MM.1S (cell line): ENCODE measurements around the gene CDKN3.

ENCODE experiments used
- DNase-seq: peaks from one replicate; pipeline ENCODE4 v3.0.0-alpha.2; 2015
- H2AFZ ChIP-seq: fragments of 300-600 bp; sonication (generic); 2 replicates; pipeline ENCODE4 v1.6.0; 2016; ENCODE audit warnings: antibody characterized with exemption, low read length
- H3F3A ChIP-seq: fragments of 300-600 bp; sonication (generic); 2 replicates; pipeline ENCODE4 v1.6.1; 2016; ENCODE audit warnings: mild to moderate bottlenecking, antibody characterized with exemption, low read length, moderate library complexity, mixed read lengths; ENCODE audit not compliant: insufficient read depth
- H3K27ac ChIP-seq: fragments of 300-600 bp; sonication (generic); 2 replicates; pipeline ENCODE4 v1.5.1; 2016; ENCODE audit warnings: mild to moderate bottlenecking, low read length
- H3K27me3 ChIP-seq: fragments of 300-600 bp; sonication (generic); replicated peaks from 2 replicates; pipeline ENCODE4 v1.6.0; 2016; ENCODE audit warnings: low read length; ENCODE audit not compliant: insufficient read depth
- H3K36me3 ChIP-seq: fragments of 300-600 bp; sonication (generic); replicated peaks from 2 replicates; pipeline ENCODE4 v1.6.1; 2016; ENCODE audit warnings: mild to moderate bottlenecking, low read length, mixed read lengths; ENCODE audit not compliant: insufficient read depth
- H3K4me1 ChIP-seq: fragments of 300-600 bp; sonication (generic); 2 replicates; pipeline ENCODE4 v1.6.1; 2016; ENCODE audit warnings: low read length, mixed read lengths
- H3K4me2 ChIP-seq: fragments of 300-600 bp; sonication (generic); 2 replicates; pipeline ENCODE4 v1.6.0; 2016; ENCODE audit warnings: low read depth, low read length
- H3K4me3 ChIP-seq: fragments of 300-600 bp; sonication (generic); 2 replicates; pipeline ENCODE4 v1.5.1; 2016; ENCODE audit warnings: low read length, mixed read lengths
- H3K79me2 ChIP-seq: fragments of 300-600 bp; sonication (generic); 2 replicates; pipeline ENCODE4 v1.6.1; 2016; ENCODE audit warnings: mixed run types, low read length, mixed read lengths
- H3K9ac ChIP-seq: fragments of 300-600 bp; sonication (generic); 2 replicates; pipeline ENCODE4 v1.6.1; 2016; ENCODE audit warnings: low read length, mixed read lengths
- H3K9me2 ChIP-seq: fragments of 300-600 bp; sonication (generic); replicated peaks from 2 replicates; pipeline ENCODE4 v1.6.1; 2016; ENCODE audit warnings: mild to moderate bottlenecking, low read length, mixed read lengths; ENCODE audit not compliant: insufficient read depth
- H3K9me3 ChIP-seq: fragments of 300-600 bp; sonication (generic); replicated peaks from 2 replicates; pipeline ENCODE4 v1.6.1; 2016; ENCODE audit warnings: mild to moderate bottlenecking, low read length, mixed read lengths; ENCODE audit not compliant: insufficient read depth
- H4K20me1 ChIP-seq: fragments of 300-600 bp; sonication (generic); 2 replicates; pipeline ENCODE4 v1.6.1; 2016; ENCODE audit warnings: mild to moderate bottlenecking, low read length, moderate library complexity, mixed read lengths; ENCODE audit not compliant: insufficient read depth
- CTCF ChIP-seq: fragments of 300-600 bp; sonication (generic); IDR thresholded peaks from 2 replicates; pipeline ENCODE4 v1.5.1; 2016; ENCODE audit warnings: antibody characterized with exemption, low read length, mixed read lengths
- EZH2 ChIP-seq: fragments of 300-600 bp; sonication (generic); optimal IDR thresholded peaks from 2 replicates; pipeline ENCODE3; 2017; ENCODE audit warnings: low read depth, mild to moderate bottlenecking, antibody characterized with exemption, low read length, mixed read lengths
- EZH2phosphoT487 ChIP-seq: fragments of 300-600 bp; sonication (generic); IDR thresholded peaks from 2 replicates; pipeline ENCODE4 v1.6.1; 2018; ENCODE audit warnings: antibody characterized with exemption, low read length

CDKN3 gene

GRCh38 chr14:54424479-54424901, 27.7 kb downstream of the CDKN3 start:
- Histone ChIP-seq H3K36me3 (no peaks in the 10 kb centered on the region), H3K27ac (no peak overlapping the region), H3K27me3 (no peaks in the 10 kb centered on the region), H3K79me2 (no peaks in the 10 kb centered on the region), H2AFZ (no peak overlapping the region), H3F3A (no peaks in the 10 kb centered on the region), H3K4me2 (no peak overlapping the region), H3K9me2 (no peaks in the 10 kb centered on the region), H3K4me1 (no peaks in the 10 kb centered on the region), H3K4me3 (no peak overlapping the region), H4K20me1 (no peaks in the 10 kb centered on the region), H3K9ac (no peak overlapping the region), H3K9me3 (no peaks in the 10 kb centered on the region)
- no peak for DNase-seq
- no peak for TF ChIP-seq EZH2
- no peak for TF ChIP-seq EZH2phosphoT487
- no peak for TF ChIP-seq CTCF

GRCh38 chr14:54425068-54425467, 28.3 kb downstream of the CDKN3 start:
- H3K4me1 ChIP-seq: no peaks in the 10 kb centered on the region
- H2AFZ ChIP-seq: no peak overlapping the region
- TF ChIP-seq CTCF: no peak
- TF ChIP-seq EZH2phosphoT487: no peak
- H3K36me3 ChIP-seq: no peaks in the 10 kb centered on the region
- H3K27ac ChIP-seq: no peak overlapping the region
- no peaks in the 10 kb centered on the region for H4K20me1 ChIP-seq
- H3K4me2 ChIP-seq: no peak overlapping the region
- H3K4me3 ChIP-seq: no peak overlapping the region
- no peak for DNase-seq
- H3K9me2 ChIP-seq: no peaks in the 10 kb centered on the region
- no peaks in the 10 kb centered on the region for H3K9me3 ChIP-seq
- H3K27me3 ChIP-seq: no peaks in the 10 kb centered on the region
- H3K79me2 ChIP-seq: no peaks in the 10 kb centered on the region
- no peak overlapping the region for H3K9ac ChIP-seq
- H3F3A ChIP-seq: no peaks in the 10 kb centered on the region

GRCh38 chr14:54425537-54426274, 28.9 kb downstream of the CDKN3 start:
- H2AFZ ChIP-seq: no peak overlapping the region
- no peak for DNase-seq
- H3K79me2 ChIP-seq: no peaks in the 10 kb centered on the region
- H3K4me3 ChIP-seq: no peak overlapping the region
- H3K9me2 ChIP-seq: no peaks in the 10 kb centered on the region
- no peaks in the 10 kb centered on the region for H3K27me3 ChIP-seq
- H3K9ac ChIP-seq: no peak overlapping the region
- no peaks in the 10 kb centered on the region for H4K20me1 ChIP-seq
- H3K27ac ChIP-seq: no peak overlapping the region
- no peaks in the 10 kb centered on the region for H3K36me3 ChIP-seq
- no peaks in the 10 kb centered on the region for H3K9me3 ChIP-seq
- TF ChIP-seq CTCF (no peak), EZH2 (no peak), EZH2phosphoT487 (no peak)
- no peaks in the 10 kb centered on the region for H3F3A ChIP-seq
- H3K4me2 ChIP-seq: no peak overlapping the region
- no peaks in the 10 kb centered on the region for H3K4me1 ChIP-seq
